ENCODE data around the gene SCML2.

SCML2 gene

GRCh38 chrX:18294893-18295292 lies 59.6 kb downstream of the SCML2 start:
- no peak overlapping the region for H3K4me3 ChIP-seq (ENCODE audit: low read length)
- DNase-seq (ENCODE audit: low read depth): no peak
- no peak for TF ChIP-seq CTCF (conservative IDR thresholded peaks at IDR 0.05; ENCODE audit: low read length)

GRCh38 chrX:18291006-18291545 lies 63.4 kb downstream of the SCML2 start:
- peak; percentile 13 for DNase-seq (ENCODE audit: low read depth)
- no peak for TF ChIP-seq CTCF (conservative IDR thresholded peaks at IDR 0.05; ENCODE audit: low read length)
- H3K4me3 ChIP-seq (ENCODE audit: low read length): no peak overlapping the region

DNA sequence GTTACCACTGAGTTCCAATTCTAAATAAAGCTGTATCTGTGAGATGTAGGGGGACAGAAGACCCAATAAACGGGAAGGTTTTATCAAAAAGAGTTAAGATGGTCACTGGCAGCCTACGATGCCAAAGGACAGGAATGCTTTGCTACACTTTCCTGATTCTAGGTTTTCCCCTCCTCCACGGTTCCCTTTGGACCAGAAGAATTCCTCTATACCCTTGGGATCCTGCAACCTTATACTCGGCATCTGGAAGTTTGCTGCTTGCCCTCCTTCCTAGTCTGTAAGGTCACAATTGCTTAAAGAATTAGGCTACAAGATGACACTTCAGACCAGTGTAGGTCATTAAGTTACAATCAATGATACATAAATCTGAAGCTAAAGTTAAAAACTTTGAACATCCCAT lies 64.3 kb downstream of the SCML2 start:
- peak; percentile 12 for DNase-seq (ENCODE audit: low read depth)
- H3K4me3 ChIP-seq (ENCODE audit: low read length): no peak overlapping the region
- TF ChIP-seq CTCF (conservative IDR thresholded peaks at IDR 0.05; ENCODE audit: low read length): no peak

DNA sequence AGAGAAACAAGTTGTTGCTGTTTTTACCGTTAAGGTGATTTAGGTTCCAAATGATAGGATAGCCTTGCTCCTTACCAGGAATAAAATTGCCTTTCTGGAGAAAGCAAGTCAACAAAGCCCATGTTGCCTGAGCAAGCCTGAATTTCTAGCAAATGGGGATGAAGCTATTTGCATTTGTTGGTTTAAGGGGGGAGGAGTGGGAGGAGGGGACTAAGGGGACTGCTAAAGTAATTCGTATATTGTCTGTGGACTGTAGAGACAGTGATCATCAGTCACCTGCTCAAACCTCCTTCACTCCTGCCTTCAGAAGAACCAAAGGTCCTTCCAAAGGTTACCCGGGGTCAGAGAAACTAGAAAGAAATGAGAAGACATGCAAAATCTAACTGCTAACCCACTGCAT lies 65.8 kb downstream of the SCML2 start:
- H3K4me3 ChIP-seq (ENCODE audit: low read length): no peak overlapping the region
- DNase-seq (ENCODE audit: low read depth): no peak
- no peak for TF ChIP-seq CTCF (conservative IDR thresholded peaks at IDR 0.05; ENCODE audit: low read length)

GRCh38 chrX:18286322-18286831 lies 68.1 kb downstream of the SCML2 start:
- DNase-seq (ENCODE audit: low read depth): no peak
- TF ChIP-seq CTCF (conservative IDR thresholded peaks at IDR 0.05; ENCODE audit: low read length): no peak
- no peak overlapping the region for H3K4me3 ChIP-seq (ENCODE audit: low read length)

DNA sequence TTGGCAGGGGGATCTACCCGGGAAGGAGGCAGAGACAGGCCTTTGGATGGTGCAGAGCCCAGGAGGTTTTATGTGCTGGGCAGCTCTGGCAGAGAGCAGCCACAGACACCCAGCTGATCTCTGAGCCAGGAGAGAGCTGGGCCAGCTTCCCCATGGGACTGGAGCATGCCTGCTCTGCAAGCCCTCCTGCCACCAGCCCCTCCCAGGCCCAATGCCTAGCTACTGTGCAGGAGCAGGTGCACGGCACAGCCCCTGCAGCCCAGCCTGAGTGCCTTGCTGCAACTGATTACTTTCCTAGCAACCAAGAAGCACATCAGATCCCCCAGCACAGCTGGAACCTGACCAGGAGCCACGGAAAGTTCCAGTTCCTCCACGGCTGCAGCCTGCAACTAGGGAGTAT lies 76.0 kb downstream of the SCML2 start:
- no peak for DNase-seq (ENCODE audit: low read depth)
- H3K4me3 ChIP-seq (ENCODE audit: low read length): no peak overlapping the region
- TF ChIP-seq CTCF (conservative IDR thresholded peaks at IDR 0.05; ENCODE audit: low read length): no peak

GRCh38 chrX:18272222-18272621 lies 82.3 kb downstream of the SCML2 start:
- no peak for DNase-seq (ENCODE audit: low read depth)
- no peak overlapping the region for H3K4me3 ChIP-seq (ENCODE audit: low read length)
- TF ChIP-seq CTCF (conservative IDR thresholded peaks at IDR 0.05; ENCODE audit: low read length): no peak

All from AG10803 (cell line).